Lung (tissue), 12 donors: ENCODE results near the gene DNASE1L3. TPM values are rescaled to one million over a fixed set of nuclear protein-coding genes. Genes with fewer than 3 reads are reported as not detected.

Experiments
- ATAC-seq: fragments of 200-7000 bp; cut with Tn5 transposase; one replicate; pipeline ENCODE4 v1.9.1; 2020; ENCODE audit warnings: moderate number of reproducible peaks; ENCODE audit not compliant: insufficient read depth, low FRiP score
- DNase-seq, 3 donors: peaks; one replicate each; pipeline ENCODE4 v3.0.0-alpha.2; 2013 to 2017
- H3K27ac ChIP-seq, 2 donors: one replicate each; pipeline ENCODE4 v1.5.1; 2013; ENCODE audit warnings: mild to moderate bottlenecking in 2 of 2, moderate library complexity in 2 of 2, control low read depth in 1 of 2, inconsistent platforms in 1 of 2, low read depth in 1 of 2, low read length in 1 of 2
- H3K27me3 ChIP-seq, 3 donors: one replicate each; pipeline ENCODE4 v1.5.1; 2013; ENCODE audit warnings: low read length in 2 of 3; ENCODE audit not compliant: control insufficient read depth in 3 of 3, insufficient read depth in 3 of 3
- H3K36me3 ChIP-seq, 4 donors: one replicate each; pipeline ENCODE4 v1.5.1; 2013; ENCODE audit warnings: low read length in 4 of 4, mild to moderate bottlenecking in 1 of 4, moderate library complexity in 1 of 4; ENCODE audit not compliant: control insufficient read depth in 4 of 4, insufficient read depth in 4 of 4
- H3K4me1 ChIP-seq, 5 donors: one replicate each; pipeline ENCODE4 v1.5.1; 2013; ENCODE audit warnings: low read length in 5 of 5, mild to moderate bottlenecking in 2 of 5, moderate library complexity in 1 of 5; ENCODE audit not compliant: control insufficient read depth in 5 of 5, insufficient read depth in 5 of 5
- H3K4me3 ChIP-seq: one replicate; pipeline ENCODE4 v1.5.1; 2013; ENCODE audit warnings: mild to moderate bottlenecking, control low read depth, moderate library complexity
- H3K9ac ChIP-seq, 2 donors: one replicate each; pipeline ENCODE4 v1.5.1; 2013; ENCODE audit warnings: low read length in 2 of 2, control low read depth in 1 of 2; ENCODE audit not compliant: insufficient read depth in 1 of 2
- H3K9me3 ChIP-seq, 4 donors: one replicate each; pipeline ENCODE4 v1.5.1; 2013; ENCODE audit warnings: low read length in 3 of 4, mild to moderate bottlenecking in 1 of 4, moderate library complexity in 1 of 4; ENCODE audit not compliant: control insufficient read depth in 4 of 4, insufficient read depth in 3 of 4
- WGBS, 2 donors: extraction: QIAGEN DNeasy Blood & Tissue Kit; methylation state at CpG; one replicate each; pipeline ENCODE4 v1.1.7; 2013; 5-methylcytosine and 5-hydroxymethylcytosine counted together
- polyA plus RNA-seq, 2 donors: library from polyadenylated mRNA; stranded (reverse); fragments of 200-250 nt; gene quantifications; one replicate each; pipeline ENCODE4 v1.2.1, GENCODE V29; 2013
- total RNA-seq, 2 donors: library from RNA; depleted of rRNA in 1 of 2; stranded (reverse); fragments of >200 nt in 1 of 2; gene quantifications; one replicate each; pipeline ENCODE4 v1.2.1, GENCODE V29; 2014 to 2021
- TF ChIP-seq, protein P1 (sequence below): IDR thresholded peaks from 2 replicates; pipeline ENCODE4 v1.5.1; 2012; ENCODE audit warnings: mild to moderate bottlenecking; ENCODE audit errors: control extremely low read depth, extremely low read depth
- donor health status: control.
- donor health status: control.
- donor health status: Bipolar disorder and iron deficiency.
- donor health status: healthy.
- donor health status: DM: yes; HTN: yes; CAD: no.

DNASE1L3 gene
- total and polyA plus RNA-seq, 4 donors, result 1.2 to 10.7 (median 2.4) TPM

DNA sequence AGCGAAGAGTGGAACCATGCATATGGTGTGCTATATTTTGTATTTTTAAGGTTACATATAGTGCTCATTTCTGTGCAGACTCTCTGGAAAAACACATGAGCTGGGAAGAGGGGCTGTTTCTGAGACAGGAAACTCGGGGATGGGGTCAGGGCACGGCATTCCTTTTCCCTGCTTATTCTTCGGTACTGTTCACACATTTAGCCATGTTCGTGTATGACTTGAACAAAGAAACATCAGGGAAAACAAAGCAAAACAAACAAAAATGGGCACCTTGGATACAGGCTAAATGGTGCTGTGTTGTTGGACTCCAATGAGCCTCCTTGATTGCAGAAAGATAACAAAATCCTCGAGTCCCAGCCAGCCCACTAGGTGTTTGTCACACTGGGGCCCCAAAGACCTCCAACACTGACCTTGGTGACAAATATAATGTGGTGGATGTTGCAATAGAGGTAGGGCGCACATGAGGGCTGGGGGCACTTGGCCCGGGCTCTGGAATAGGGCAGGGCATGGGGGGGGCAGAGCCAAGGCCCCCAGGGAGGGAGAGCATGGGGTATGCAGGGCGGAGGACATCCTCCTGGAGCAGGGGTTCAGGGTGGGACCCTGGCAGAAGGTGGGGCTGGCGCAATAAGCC is 19.3 kb downstream of the DNASE1L3 start:
- WGBS, 2 donors, result 67 to 82% methylated on average over 10 of the region's 10 CpGs

DNA sequence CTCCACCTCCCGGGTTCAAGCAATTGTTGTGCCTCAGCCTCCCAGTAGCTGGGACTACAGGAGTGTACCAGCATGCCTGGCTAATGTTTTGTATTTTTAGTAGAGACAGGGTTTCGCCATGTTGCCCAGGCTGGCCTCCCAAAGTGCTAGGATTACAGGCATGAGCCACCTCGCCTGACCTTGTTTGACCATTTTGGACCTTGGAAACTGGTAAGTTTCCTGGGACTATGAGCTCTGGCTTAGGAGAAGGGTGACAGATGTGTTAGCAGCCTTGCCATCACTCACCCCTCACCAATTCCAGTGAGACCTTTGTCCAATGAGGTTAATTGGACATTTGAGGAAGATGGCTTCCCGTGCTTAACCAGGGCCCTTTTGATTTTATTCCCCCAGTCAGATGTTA is 19.9 kb downstream of the DNASE1L3 start:
- peaks cover 0 to 3% (median 0%) of the 10 kb centered on the region in 5 donors for H3K4me1 ChIP-seq
- no peak for ATAC-seq
- H3K9ac ChIP-seq, result no peak overlapping the region
- H3K27ac ChIP-seq, result no peak overlapping the region
- no peak overlapping the region for H3K4me3 ChIP-seq
- TF ChIP-seq, protein P1, sequence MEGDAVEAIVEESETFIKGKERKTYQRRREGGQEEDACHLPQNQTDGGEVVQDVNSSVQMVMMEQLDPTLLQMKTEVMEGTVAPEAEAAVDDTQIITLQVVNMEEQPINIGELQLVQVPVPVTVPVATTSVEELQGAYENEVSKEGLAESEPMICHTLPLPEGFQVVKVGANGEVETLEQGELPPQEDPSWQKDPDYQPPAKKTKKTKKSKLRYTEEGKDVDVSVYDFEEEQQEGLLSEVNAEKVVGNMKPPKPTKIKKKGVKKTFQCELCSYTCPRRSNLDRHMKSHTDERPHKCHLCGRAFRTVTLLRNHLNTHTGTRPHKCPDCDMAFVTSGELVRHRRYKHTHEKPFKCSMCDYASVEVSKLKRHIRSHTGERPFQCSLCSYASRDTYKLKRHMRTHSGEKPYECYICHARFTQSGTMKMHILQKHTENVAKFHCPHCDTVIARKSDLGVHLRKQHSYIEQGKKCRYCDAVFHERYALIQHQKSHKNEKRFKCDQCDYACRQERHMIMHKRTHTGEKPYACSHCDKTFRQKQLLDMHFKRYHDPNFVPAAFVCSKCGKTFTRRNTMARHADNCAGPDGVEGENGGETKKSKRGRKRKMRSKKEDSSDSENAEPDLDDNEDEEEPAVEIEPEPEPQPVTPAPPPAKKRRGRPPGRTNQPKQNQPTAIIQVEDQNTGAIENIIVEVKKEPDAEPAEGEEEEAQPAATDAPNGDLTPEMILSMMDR, result no peak
- H3K27me3 ChIP-seq, result no peaks in the 10 kb centered on the region
- 88 to 92% methylated on average over 4 of the region's 4 CpGs for WGBS, 2 donors
- no peaks in the 10 kb centered on the region for H3K9me3 ChIP-seq
- DNase-seq, result no peak
- H3K36me3 ChIP-seq, result no peaks in the 10 kb centered on the region

More for the DNA sequence above, 19.3 kb downstream of the DNASE1L3 start:
- TF ChIP-seq, protein P1, result no peak
- Histone ChIP-seq H3K9ac (no peak overlapping the region), H3K27ac (no peak overlapping the region), H3K27me3 (no peaks in the 10 kb centered on the region), H3K4me3 (no peak overlapping the region), H3K9me3 (no peaks in the 10 kb centered on the region), H3K4me1 (peaks cover 0 to 3% (median 0%) of the 10 kb centered on the region in 5 donors), H3K36me3 (no peaks in the 10 kb centered on the region)
- no peak for ATAC-seq
- no peak for DNase-seq

DNA sequence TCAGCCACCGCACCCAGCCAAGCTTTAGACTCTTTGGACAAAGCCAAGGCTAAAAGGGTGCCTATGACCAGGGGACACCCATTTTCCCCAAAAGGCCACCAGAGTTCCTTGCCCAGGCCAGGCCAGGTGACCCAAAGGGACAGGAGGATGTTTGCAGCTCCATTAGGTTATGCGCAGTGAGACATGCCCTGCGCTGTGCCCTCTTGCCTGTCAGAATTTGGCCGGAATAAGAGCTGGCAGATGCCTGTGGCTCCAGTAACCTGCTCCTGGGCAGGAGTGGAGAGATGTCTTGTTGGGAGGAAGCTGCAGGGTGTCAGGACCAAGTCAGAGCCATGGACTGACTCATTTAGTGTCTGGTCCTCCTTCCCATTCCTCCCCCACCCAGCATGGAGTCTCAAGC is 20.5 kb downstream of the DNASE1L3 start:
- 97 to 98% methylated on average over 4 of the region's 4 CpGs for WGBS, 2 donors
- H3K27ac ChIP-seq, result no peak overlapping the region

More for the DNA sequence above, 20.5 kb downstream of the DNASE1L3 start:
- Histone ChIP-seq H3K9me3 (no peaks in the 10 kb centered on the region), H3K4me3 (no peak overlapping the region), H3K4me1 (peaks cover 0 to 3% (median 0%) of the 10 kb centered on the region in 5 donors), H3K27me3 (no peaks in the 10 kb centered on the region), H3K36me3 (no peaks in the 10 kb centered on the region), H3K9ac (no peak overlapping the region)
- DNase-seq (no peak), ATAC-seq (no peak)
- TF ChIP-seq, protein P1, result no peak
